Right atrium auricular region (tissue), 2 donors: Measurements from ENCODE around the gene RNASE1. TPM values are rescaled to one million over a fixed set of nuclear protein-coding genes. Genes with fewer than 3 reads are reported as not detected.

Experiments used
- DNase-seq: peaks from one replicate; pipeline ENCODE4 v3.0.0-alpha.2; 2019; ENCODE audit warnings: low spot score
- H3K27ac ChIP-seq, 2 donors: fragments of 200-600 bp; sonication (generic); 1 replicate in 1 of 2; 2 replicates in 1 of 2; pipeline ENCODE4 v1.5.1; 2016 to 2019
- H3K27me3 ChIP-seq, 2 donors: fragments of 200-600 bp; sonication (generic); one replicate each; pipeline versions ENCODE4 v1.5.1 to v1.6.0; 2017 to 2019
- H3K36me3 ChIP-seq: fragments of 200-600 bp; sonication (generic); one replicate; pipeline ENCODE4 v1.5.1; 2016
- H3K4me1 ChIP-seq, 2 donors: fragments of 200-600 bp; sonication (generic); one replicate each; pipeline versions ENCODE4 v1.5.1 to v1.6.0; 2017 to 2019
- H3K4me3 ChIP-seq, 2 donors: fragments of 200-600 bp; sonication (generic); 1 replicate in 1 of 2; 2 replicates in 1 of 2; pipeline ENCODE4 v1.5.1; 2017 to 2019; ENCODE audit warnings: mild to moderate bottlenecking in 1 of 2, moderate library complexity in 1 of 2
- H3K9me3 ChIP-seq, 2 donors: fragments of 200-600 bp; sonication (generic); one replicate each; pipeline ENCODE4 v1.5.1; 2019
- CTCF ChIP-seq, 2 donors: fragments of 200-600 bp; sonication (generic); IDR thresholded peaks; one replicate each; pipeline ENCODE4 v1.5.1; 2019; ENCODE audit warnings: antibody characterized with exemption in 2 of 2
- total RNA-seq, 2 donors: library from RNA; depleted of rRNA; stranded (reverse); fragments of >200 nt; gene quantifications; one replicate each; pipeline ENCODE4 v1.1.0, GENCODE V29; 2016

RNASE1 gene
- total RNA-seq, 2 donors from 2014 or later: 230 to 343 TPM

- DNase-seq: no peak
- Histone ChIP-seq H3K36me3 (no peaks in the 10 kb centered on the region), H3K27me3 (no peaks in the 10 kb centered on the region), H3K9me3 (no peaks in the 10 kb centered on the region), H3K4me1 (no peaks in the 10 kb centered on the region), H3K27ac (no peak overlapping the region), H3K4me3 (no peak overlapping the region)
- no peak for TF ChIP-seq CTCF (IDR thresholded peaks at IDR 0.05)
These were observed 12.1 kb downstream of the RNASE1 start for GRCh38 chr14:20790464-20791116.

GRCh38 chr14:20789230-20789813 lies 13.3 kb downstream of the RNASE1 start:
- no peaks in the 10 kb centered on the region for H3K27me3 ChIP-seq
- no peaks in the 10 kb centered on the region for H3K4me1 ChIP-seq
- no peak for DNase-seq
- no peak overlapping the region for H3K4me3 ChIP-seq
- H3K27ac ChIP-seq: no peak overlapping the region
- H3K36me3 ChIP-seq: no peaks in the 10 kb centered on the region
- no peak for TF ChIP-seq CTCF (IDR thresholded peaks at IDR 0.05)
- no peaks in the 10 kb centered on the region for H3K9me3 ChIP-seq

GRCh38 chr14:20787025-20787424 lies 15.6 kb downstream of the RNASE1 start:
- Histone ChIP-seq H3K4me3 (no peak overlapping the region), H3K27ac (no peak overlapping the region), H3K27me3 (no peaks in the 10 kb centered on the region), H3K9me3 (no peaks in the 10 kb centered on the region), H3K4me1 (no peaks in the 10 kb centered on the region), H3K36me3 (no peaks in the 10 kb centered on the region)
- DNase-seq: no peak
- TF ChIP-seq CTCF (IDR thresholded peaks at IDR 0.05): no peak

GRCh38 chr14:20782280-20782890 lies 20.3 kb downstream of the RNASE1 start:
- TF ChIP-seq CTCF (IDR thresholded peaks at IDR 0.05): no peak
- H3K36me3 ChIP-seq: no peaks in the 10 kb centered on the region
- H3K27ac ChIP-seq: peak overlapping the region; percentile 32 to 33
- no peak for DNase-seq
- H3K27me3 ChIP-seq: no peaks in the 10 kb centered on the region
- H3K4me3 ChIP-seq: peak overlapping the region in 1 of 2 donors; percentile 22
- peaks cover 0 to 5% of the 10 kb centered on the region in 2 donors for H3K4me1 ChIP-seq
- H3K9me3 ChIP-seq: no peaks in the 10 kb centered on the region

- Histone ChIP-seq H3K36me3 (no peaks in the 10 kb centered on the region), H3K27me3 (no peaks in the 10 kb centered on the region), H3K4me3 (peak overlapping the region in 1 of 2 donors; percentile 22), H3K4me1 (peaks cover 0 to 5% of the 10 kb centered on the region in 2 donors), H3K9me3 (no peaks in the 10 kb centered on the region), H3K27ac (peak overlapping the region; percentile 32 to 33)
- TF ChIP-seq CTCF (IDR thresholded peaks at IDR 0.05): no peak
- DNase-seq: no peak
These were observed 20.8 kb downstream of the RNASE1 start for GRCh38 chr14:20781803-20782202.
